AG08396 (cell line): ENCODE data around the gene KCNQ1.

Experiments used
- DNase-seq: peaks from one replicate; pipeline ENCODE4 v3.0.0; 2012; ENCODE audit warnings: low spot score, mixed read lengths

KCNQ1 gene

DNA sequence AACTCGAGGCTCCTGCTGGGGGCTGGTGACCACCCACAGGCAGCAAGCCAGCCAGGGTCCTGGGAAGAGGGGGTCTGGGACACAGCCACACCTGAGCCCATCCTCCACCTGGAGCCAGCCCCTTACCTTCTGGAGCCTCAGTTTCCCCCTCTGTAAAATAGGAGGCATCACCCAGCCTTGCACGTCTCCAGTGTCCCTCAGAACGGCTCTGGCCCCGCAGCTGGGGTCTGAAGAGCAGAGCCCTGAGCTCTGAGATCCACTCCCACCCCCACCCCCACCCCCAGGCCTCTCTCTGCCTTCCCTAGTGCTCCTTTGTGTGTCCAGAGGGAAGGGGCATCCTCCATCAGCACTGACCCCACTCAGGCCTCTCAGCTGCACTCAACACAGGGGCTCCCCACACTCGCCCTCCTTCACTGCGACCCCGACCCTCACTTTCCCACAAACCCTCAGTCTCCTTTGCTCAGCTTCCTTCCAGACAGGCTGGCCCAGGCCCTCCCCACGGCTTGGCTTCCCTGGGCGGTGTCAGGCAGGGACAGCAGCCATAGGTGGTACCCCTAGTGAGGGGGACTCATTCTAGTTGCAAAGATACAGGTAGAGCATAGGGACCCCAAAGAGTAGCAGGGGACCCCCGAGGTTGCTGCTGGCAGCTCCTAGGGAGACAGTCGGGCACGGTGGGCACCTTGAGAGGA, 288.3 kb downstream of the KCNQ1 start:
- no peak for DNase-seq

- no peak for DNase-seq
Measured at GRCh38 chr11:2734181-2735052, 289.6 kb downstream of the KCNQ1 start.

DNA sequence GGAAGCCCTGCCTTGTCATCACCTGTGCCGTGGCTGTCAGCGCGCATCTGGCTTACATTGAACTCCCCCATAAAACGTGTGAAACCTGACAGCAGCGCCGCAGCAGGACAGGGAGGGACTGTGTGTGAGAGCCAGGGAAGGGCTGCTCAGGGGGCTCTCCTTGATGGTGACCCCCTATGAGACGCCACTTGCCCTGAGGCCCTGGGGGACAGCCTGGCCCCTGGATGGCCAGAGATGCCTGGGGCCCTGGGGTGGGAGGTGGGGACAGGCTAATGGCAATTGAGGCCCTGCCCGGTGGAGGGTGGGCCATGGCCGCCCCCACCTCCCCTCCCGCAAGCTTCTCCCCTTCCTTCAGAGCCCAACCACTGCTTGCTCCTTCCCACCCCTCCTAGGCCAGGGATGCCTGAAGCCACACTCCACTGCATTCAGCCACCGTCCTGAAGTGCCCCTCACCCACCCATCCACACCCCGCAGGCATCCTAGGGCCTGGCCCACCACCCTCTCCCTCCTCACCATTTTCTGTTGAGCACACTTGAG, 290.3 kb downstream of the KCNQ1 start:
- no peak for DNase-seq

GRCh38 chr11:2736577-2737225, 291.9 kb downstream of the KCNQ1 start:
- no peak for DNase-seq

- DNase-seq, result no peak
Measured at GRCh38 chr11:2737226-2737590, 292.4 kb downstream of the KCNQ1 start.

DNA sequence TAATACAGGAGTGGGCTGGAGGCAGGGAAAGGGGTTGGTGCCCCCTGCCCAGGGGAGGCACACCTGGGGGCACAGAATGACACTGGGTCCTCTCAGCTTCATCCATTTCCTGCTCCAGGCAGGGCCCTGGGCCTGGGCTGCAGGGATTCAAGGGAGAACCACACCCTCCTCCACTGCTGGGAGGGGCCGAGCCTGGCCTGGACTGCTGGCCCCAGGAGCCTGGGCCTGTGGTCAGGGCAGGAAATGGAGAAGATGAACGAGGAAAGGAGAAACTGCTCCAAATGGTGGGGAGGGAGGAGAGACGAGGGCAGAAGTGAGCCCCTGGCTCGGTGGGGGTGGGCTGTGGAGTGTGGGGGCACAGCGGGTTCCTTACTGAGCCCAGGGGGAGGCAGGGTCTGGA, 293.1 kb downstream of the KCNQ1 start:
- DNase-seq, result no peak

GRCh38 chr11:2738551-2739431, 294.0 kb downstream of the KCNQ1 start:
- DNase-seq, result no peak

DNA sequence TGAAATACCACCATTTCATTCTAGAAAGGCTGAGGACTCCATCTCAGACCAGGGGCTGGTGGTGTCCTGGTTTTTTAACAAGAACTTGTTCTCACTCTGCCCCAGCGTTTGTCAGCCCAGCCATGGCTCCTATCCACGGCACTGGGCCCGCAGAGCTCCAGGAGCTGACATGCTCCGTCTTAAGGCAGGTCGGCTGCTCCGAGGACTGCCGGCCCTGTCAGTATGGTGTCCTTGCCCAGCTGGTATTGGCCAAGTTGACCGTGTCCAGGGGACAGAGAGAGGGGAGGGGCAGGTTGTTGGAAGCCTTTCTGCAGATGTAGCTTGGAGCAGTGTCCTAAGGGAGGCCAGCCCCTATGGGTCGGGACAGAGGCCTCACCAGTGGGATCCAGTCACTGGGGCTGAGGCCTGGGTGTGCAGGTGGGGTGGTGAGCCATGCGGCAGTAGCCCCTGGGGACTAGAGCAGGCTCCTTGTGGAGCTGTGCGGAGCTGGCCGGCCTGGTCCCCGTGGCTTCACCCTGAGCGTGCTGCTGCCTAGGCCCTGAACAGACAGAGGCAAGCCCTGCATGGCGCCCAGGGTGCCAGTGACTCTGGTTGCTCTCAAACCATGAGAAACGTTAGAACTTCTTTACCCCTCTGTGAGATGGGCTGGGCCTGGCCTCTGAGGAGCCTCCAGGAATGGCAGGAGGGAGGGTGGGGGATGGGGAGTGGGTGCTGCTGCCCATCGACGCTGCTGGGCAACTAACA, 294.9 kb downstream of the KCNQ1 start:
- no peak for DNase-seq

DNA sequence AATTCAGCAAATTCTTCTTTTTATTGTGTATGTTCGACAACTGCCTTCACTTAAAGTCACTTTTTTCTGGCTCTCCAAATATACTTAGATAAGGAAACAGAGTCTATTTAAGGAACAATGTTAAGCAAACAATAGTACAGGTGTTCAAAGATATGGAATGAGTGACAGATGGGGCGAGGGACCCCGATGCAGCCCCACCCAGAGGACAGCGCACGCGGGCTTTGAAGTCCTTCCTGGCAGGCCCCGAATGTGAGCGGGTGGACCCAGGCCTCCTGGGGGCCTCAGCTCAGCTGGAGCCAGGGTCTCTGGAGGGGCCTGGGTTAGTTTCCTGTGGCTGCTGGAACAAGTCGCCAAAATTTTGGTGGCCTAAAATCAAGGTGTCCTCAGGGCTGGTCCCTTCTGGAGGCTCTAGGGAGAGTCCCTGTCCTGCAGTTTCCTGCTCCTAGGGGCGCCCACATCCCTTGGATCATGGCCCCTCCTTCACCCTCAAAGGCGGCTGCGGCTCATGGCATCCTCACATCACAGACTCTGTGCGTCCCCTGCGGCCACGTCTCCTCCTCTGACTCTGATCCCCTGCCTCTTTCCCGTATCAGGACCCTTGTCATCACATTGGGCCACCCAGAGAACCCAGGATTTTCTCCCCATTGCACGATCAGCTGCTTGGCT, 295.6 kb downstream of the KCNQ1 start:
- no peak for DNase-seq

DNA sequence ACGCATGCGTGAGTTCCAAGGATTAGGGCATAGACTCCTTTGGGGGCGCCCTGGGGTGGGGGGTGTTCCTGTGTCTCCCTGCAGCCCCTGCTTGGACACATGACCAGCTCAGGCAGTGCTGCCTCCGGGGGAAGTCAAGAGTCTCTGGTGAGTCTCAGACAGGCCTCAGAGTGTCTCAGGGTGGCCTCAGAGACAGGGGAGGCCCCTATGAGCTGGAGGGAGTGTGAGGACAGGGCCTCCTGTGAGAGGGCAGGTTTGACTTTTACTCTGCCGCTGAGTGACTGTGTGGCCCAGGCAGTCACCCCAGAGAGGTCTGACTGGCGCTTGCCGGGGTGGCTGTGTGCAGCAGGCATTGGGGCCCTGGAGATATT, 296.2 kb downstream of the KCNQ1 start:
- DNase-seq, result no peak

- DNase-seq, result peak; percentile 81
Measured at GRCh38 chr11:2741377-2742131, 296.7 kb downstream of the KCNQ1 start.

DNA sequence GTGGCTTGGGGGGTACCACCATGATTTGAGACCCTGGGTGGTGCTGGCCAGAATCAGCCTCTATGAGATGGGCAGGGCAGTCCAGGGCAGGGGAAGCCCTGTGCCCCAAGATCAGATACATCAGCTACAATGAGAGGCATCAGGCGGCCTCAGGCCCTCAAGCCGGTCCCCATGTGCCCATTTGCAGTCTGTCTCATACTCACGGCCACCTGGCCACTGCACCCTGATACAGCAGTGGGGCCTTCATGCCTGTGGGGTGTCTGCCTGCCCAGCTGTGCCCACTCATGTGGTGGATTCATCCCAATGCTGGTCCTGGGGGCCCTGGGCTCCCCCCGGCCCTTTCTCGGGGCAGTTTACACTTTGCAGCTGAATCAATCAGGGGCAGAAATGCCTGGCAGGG, 297.4 kb downstream of the KCNQ1 start:
- DNase-seq, result no peak

DNA sequence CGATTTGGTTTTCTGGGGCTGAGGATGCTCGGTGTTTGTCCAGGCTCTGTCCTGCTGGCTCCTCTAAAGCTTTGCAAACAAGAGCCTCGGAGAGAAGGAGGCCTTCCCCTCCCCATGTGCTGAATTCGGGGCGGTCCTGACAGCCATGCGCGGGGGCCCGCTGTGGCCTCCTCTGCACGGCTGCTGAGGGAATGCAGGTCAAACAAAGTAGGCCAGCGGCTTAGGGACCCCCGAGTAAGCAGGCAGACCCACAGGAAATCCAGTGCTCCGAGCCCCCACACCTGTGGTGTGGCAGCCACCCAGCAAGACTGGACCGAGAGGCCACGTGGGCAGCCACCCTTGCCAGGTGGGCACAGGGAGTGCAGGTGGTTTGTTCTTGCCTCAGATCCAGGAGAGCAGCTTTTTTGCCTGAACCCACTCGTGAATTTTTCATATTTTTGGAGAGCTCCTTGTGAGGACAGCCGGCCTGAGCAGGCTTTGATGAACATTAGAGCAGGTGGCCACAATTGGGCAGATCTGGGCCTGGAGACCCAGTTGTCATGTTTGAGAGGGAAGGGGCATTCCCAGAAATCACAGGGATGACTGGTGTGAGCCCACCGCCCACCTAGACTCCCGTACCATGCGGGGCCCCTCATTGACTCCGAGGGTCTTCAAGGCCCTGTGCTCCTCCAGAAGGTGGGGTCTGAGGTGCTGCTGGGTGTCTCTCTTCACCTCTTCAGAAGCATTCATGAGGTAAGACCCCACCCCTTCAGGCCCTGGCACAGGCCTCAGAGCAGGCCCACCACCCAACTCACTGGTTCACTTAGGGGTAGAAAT, 298.0 kb downstream of the KCNQ1 start:
- no peak for DNase-seq

GRCh38 chr11:2743427-2744110, 298.8 kb downstream of the KCNQ1 start:
- DNase-seq, result no peak

GRCh38 chr11:2744166-2744565, 299.4 kb downstream of the KCNQ1 start:
- DNase-seq, result no peak

GRCh38 chr11:2745511-2745910, 300.7 kb downstream of the KCNQ1 start:
- no peak for DNase-seq

DNA sequence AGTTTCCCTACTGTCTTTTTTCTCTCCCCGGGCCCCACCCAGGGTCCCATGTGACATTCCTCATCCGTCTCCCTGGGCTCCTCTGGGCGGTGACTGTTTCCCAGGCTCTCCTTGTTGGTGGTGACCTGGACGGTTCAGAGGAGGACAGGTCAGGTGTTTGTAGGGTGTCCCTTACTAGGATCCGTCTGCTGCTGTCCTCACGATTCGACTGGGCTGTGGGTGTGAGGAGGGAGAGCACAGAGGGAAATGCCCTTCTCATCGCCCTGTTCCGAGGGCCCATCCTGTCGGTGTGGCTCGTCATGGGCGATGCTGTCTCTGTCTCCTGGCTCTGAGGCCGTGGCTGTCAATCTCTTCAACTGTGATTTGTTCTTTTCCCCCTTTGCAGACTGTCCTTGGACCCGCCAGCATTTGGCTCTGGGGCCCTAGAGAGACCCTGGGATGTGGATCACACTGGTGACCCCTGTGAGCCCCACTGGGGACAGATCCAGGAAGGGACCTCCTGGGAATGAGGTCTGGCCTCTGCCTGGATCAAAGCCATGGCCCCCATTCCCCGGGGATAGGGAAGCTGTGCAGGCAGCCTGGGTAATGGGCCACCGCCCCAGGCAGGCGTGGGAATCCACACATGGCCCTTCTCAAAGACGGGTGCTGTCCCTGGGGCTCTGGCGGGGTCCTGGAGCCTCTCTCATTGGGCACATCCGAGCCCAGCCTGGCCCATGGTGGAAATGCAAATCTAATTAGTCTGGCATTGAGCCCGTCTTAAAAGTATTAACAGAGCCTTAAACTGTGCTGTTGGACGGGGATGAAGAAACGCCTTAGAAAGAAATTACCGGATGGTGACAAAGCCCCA, 301.8 kb downstream of the KCNQ1 start:
- no peak for DNase-seq
